LNCAP (cell line): ENCODE results near the gene ATXN7.

Experiments used
- CTCF ChIP-seq: fragments of 450-650 bp; IDR thresholded peaks from 2 replicates; pipeline ENCODE4 v1.5.1; 2017; ENCODE audit warnings: mild to moderate bottlenecking

Gene ATXN7

GRCh38 chr3:63877737-63878393 lies 14.2 kb downstream of the ATXN7 start:
- TF ChIP-seq CTCF: no peak

- no peak for TF ChIP-seq CTCF
These were observed 14.9 kb downstream of the ATXN7 start for GRCh38 chr3:63878394-63879060.

- TF ChIP-seq CTCF: no peak
These were observed 17.0 kb downstream of the ATXN7 start for GRCh38 chr3:63880653-63881052.

- no peak for TF ChIP-seq CTCF
These were observed 23.2 kb downstream of the ATXN7 start for GRCh38 chr3:63886858-63887257.

- no peak for TF ChIP-seq CTCF
These were observed 27.9 kb downstream of the ATXN7 start for GRCh38 chr3:63891518-63891917.

- no peak for TF ChIP-seq CTCF
These were observed 29.2 kb downstream of the ATXN7 start for GRCh38 chr3:63892773-63893352.

- no peak for TF ChIP-seq CTCF
These were observed 31.9 kb downstream of the ATXN7 start for GRCh38 chr3:63895422-63896189.
